ENCODE measurements around the gene LMX1B. TPM values are rescaled to one million over a fixed set of nuclear protein-coding genes. Genes with fewer than 3 reads are reported as not detected.

LMX1B gene
- total RNA-seq, 1 experiment from 2014 or later: 0.55 TPM

DNA sequence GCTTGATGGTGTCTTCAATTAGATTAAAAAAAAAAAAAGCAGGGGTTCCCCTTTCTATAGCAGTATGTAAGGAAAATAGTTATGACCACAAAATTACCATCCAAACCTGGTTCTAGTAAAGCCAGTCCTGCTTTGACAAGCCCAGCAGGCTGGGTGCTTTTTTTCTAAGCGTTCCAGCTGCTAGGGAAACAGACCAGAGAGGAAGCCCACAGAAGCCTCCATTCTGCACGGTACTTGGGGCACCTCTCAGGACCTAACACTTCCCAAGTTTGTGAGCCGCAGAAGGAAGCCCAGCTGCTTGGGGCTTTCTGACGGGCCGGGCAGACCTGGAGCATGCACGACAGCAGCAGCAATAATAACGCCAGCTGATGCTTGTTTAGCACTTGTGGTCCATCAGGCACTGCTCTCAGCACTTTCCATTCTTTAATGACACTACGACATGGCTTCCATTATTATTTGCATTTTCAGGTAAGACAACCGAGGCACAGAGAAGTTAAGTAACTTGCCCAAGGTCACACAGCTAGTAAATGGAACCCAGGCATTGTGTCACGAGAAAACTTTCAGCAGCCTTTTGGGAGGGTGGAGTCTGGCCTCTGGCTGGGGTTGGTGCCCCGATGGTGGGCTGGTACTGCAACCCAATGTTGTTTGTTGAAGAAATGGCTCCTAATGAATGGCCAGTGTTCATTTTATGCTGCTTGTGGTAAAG, 15.4 kb downstream of the LMX1B start:
- ATAC-seq (no peak), DNase-seq (no peak)
- TF ChIP-seq EZH2 (IDR thresholded peaks at IDR 0.05; ENCODE audit: low read length, unreplicated experiment) (no peak), EZH2phosphoT487 (IDR thresholded peaks at IDR 0.05; ENCODE audit: borderline replicate concordance, low read length) (no peak)
- TF ChIP-seq, protein P1, sequence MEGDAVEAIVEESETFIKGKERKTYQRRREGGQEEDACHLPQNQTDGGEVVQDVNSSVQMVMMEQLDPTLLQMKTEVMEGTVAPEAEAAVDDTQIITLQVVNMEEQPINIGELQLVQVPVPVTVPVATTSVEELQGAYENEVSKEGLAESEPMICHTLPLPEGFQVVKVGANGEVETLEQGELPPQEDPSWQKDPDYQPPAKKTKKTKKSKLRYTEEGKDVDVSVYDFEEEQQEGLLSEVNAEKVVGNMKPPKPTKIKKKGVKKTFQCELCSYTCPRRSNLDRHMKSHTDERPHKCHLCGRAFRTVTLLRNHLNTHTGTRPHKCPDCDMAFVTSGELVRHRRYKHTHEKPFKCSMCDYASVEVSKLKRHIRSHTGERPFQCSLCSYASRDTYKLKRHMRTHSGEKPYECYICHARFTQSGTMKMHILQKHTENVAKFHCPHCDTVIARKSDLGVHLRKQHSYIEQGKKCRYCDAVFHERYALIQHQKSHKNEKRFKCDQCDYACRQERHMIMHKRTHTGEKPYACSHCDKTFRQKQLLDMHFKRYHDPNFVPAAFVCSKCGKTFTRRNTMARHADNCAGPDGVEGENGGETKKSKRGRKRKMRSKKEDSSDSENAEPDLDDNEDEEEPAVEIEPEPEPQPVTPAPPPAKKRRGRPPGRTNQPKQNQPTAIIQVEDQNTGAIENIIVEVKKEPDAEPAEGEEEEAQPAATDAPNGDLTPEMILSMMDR (conservative IDR thresholded peaks at IDR 0.05; ENCODE audit: low read depth, low read length): no peak
- Histone ChIP-seq H2AFZ (ENCODE audit: low read length) (no peak overlapping the region), H3F3A (ENCODE audit: low read length, unreplicated experiment) (no peaks in the 10 kb centered on the region), H3K9ac (ENCODE audit: low read length) (no peak overlapping the region), H3K79me2 (ENCODE audit: low read length) (no peaks in the 10 kb centered on the region), H3K4me2 (ENCODE audit: low read length) (no peak overlapping the region), H3K9me3 (ENCODE audit: low read length) (no peaks in the 10 kb centered on the region), H3K36me3 (ENCODE audit: low read depth, low read length) (no peaks in the 10 kb centered on the region), H3K27me3 (ENCODE audit: low read length) (peaks cover 24% of the 10 kb centered on the region), H4K20me1 (ENCODE audit: low read length) (no peaks in the 10 kb centered on the region), H3K4me1 (ENCODE audit: insufficient read depth, low read length) (no peaks in the 10 kb centered on the region), H3K4me3 (ENCODE audit: low read length) (no peak overlapping the region), H3K27ac (ENCODE audit: low read length) (no peak overlapping the region), H3K9me2 (replicated peaks; ENCODE audit: low read length) (no peaks in the 10 kb centered on the region)
- BruUV-seq (replicated peaks): no TSS peak
- POLR2A ChIA-PET (ENCODE audit: unreplicated experiment): no interaction called here
- CTCF ChIA-PET: no interaction called here
- intact Hi-C loops (cut with micrococcal nuclease): no loop called here

DNA sequence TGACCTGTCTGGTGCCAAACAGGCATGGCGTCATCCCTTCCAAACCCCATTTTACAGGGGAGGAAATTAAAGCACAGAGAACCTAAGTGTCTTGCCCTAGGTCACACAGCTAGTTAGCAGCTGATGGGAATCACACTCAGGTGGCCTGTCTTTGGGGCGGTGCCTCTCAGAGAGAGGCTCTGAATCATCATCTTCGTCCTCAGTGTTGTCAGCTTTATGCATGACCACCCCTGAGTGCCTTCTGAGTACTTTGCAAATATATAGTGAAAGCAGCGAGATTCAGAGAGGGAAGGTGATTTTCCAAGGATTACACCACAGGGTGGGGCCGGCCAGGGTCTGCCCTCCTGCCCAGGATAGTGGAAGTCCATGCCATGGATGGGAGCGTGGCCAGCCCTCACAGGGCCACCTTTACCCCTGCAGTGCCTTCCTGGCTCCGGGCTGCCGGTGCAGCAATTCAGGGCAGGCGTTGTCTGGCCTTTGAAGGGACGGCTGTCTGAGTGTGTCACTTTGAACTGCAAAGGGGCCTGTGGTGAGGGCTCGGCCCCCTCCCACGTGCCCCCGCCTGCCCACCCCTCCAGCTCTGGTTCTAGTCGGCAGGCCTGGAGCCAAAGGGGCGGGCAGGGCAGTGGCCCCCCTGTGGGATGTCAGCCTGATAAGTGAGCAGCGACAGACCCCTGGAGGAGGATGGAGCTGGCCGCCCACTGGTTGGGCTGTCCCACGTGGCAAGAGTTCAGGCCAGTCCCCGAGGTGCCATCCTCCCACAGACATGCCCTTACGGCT, 16.9 kb downstream of the LMX1B start:
- BruUV-seq (replicated peaks): no TSS peak
- POLR2A ChIA-PET (ENCODE audit: unreplicated experiment): no interaction called here
- DNase-seq (peak; percentile 32), ATAC-seq (no peak; the same call in 1 of the 2 replicates)
- H3K79me2 ChIP-seq (ENCODE audit: low read length): no peaks in the 10 kb centered on the region
- TF ChIP-seq, protein P1 (conservative IDR thresholded peaks at IDR 0.05; ENCODE audit: low read depth, low read length): no peak
- TF ChIP-seq EZH2phosphoT487 (IDR thresholded peaks at IDR 0.05; ENCODE audit: borderline replicate concordance, low read length) (no peak), EZH2 (IDR thresholded peaks at IDR 0.05; ENCODE audit: low read length, unreplicated experiment) (no peak)
- CTCF ChIA-PET: no interaction called here
- H3K4me3 ChIP-seq (ENCODE audit: low read length): no peak overlapping the region
- H3K36me3 ChIP-seq (ENCODE audit: low read depth, low read length): no peaks in the 10 kb centered on the region
- no peaks in the 10 kb centered on the region for H3K9me3 ChIP-seq (ENCODE audit: low read length)
- H3K27ac ChIP-seq (ENCODE audit: low read length): no peak overlapping the region
- no peaks in the 10 kb centered on the region for H4K20me1 ChIP-seq (ENCODE audit: low read length)
- no peak overlapping the region for H3K4me2 ChIP-seq (ENCODE audit: low read length)
- no peaks in the 10 kb centered on the region for H3K4me1 ChIP-seq (ENCODE audit: insufficient read depth, low read length)
- intact Hi-C loops (cut with micrococcal nuclease): no loop called here
- H3F3A ChIP-seq (ENCODE audit: low read length, unreplicated experiment): no peaks in the 10 kb centered on the region
- H2AFZ ChIP-seq (ENCODE audit: low read length): no peak overlapping the region
- peaks cover 9% of the 10 kb centered on the region for H3K27me3 ChIP-seq (ENCODE audit: low read length)
- H3K9ac ChIP-seq (ENCODE audit: low read length): no peak overlapping the region
- H3K9me2 ChIP-seq (replicated peaks; ENCODE audit: low read length): no peaks in the 10 kb centered on the region

DNA sequence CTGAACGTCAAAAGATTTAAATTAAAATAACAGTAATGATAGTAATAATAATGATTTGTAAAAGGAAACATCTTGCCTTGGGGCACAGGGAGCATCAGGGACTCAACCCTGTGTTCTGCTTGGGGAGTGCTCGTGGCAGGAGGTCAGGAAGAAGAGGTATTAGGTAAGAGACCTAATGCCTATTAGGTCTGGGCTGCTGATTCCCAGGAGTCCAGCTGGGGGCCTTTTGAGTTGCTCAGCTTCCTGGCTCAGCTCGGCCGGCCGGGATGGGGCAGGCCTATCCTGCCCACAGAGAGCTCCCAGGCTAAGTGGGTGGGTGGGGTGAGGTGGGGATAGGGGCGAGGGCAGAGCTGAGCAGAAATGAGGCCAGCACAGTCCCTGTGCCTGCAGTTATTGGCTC, 17.5 kb downstream of the LMX1B start:
- Histone ChIP-seq H3F3A (ENCODE audit: low read length, unreplicated experiment) (no peaks in the 10 kb centered on the region), H4K20me1 (ENCODE audit: low read length) (no peaks in the 10 kb centered on the region), H3K27ac (ENCODE audit: low read length) (no peak overlapping the region), H3K27me3 (ENCODE audit: low read length) (peaks cover 3% of the 10 kb centered on the region), H3K4me3 (ENCODE audit: low read length) (no peak overlapping the region), H3K79me2 (ENCODE audit: low read length) (no peaks in the 10 kb centered on the region), H2AFZ (ENCODE audit: low read length) (no peak overlapping the region), H3K4me1 (ENCODE audit: insufficient read depth, low read length) (no peaks in the 10 kb centered on the region), H3K4me2 (ENCODE audit: low read length) (no peak overlapping the region), H3K9ac (ENCODE audit: low read length) (no peak overlapping the region), H3K9me2 (replicated peaks; ENCODE audit: low read length) (no peaks in the 10 kb centered on the region), H3K9me3 (ENCODE audit: low read length) (no peaks in the 10 kb centered on the region), H3K36me3 (ENCODE audit: low read depth, low read length) (no peaks in the 10 kb centered on the region)
- BruUV-seq (replicated peaks): no TSS peak
- intact Hi-C loops (cut with micrococcal nuclease): no loop called here
- ATAC-seq (peak; percentile 48; the same call in 1 of the 2 replicates), DNase-seq (no peak)
- TF ChIP-seq EZH2 (IDR thresholded peaks at IDR 0.05; ENCODE audit: low read length, unreplicated experiment) (no peak), EZH2phosphoT487 (IDR thresholded peaks at IDR 0.05; ENCODE audit: borderline replicate concordance, low read length) (no peak)
- TF ChIP-seq, protein P1 (conservative IDR thresholded peaks at IDR 0.05; ENCODE audit: low read depth, low read length): no peak
- ChIA-PET POLR2A (ENCODE audit: unreplicated experiment) (no interaction called here), CTCF (no interaction called here)
